Esophagus squamous epithelium (tissue), 4 donors: Measurements from ENCODE around the gene IDH1.

Experiments
- POLR2A ChIP-seq, 4 donors: fragments of 450-650 bp; IDR thresholded peaks; one replicate each; pipeline ENCODE4 v1.6.1; 2017; ENCODE audit warnings: antibody characterized with exemption in 4 of 4, mild to moderate bottlenecking in 4 of 4, moderate library complexity in 3 of 4
- TF ChIP-seq, protein P1 (sequence below), 6 experiments: fragments of 450-650 bp in 4 of 6; fragments of 200-600 bp in 2 of 6; sonication (generic) in 2 of 6; IDR thresholded peaks; one replicate each; pipeline ENCODE4 v1.5.1; 2016 to 2019; ENCODE audit warnings: antibody characterized with exemption in 6 of 6, mild to moderate bottlenecking in 4 of 6, moderate library complexity in 4 of 6

DNA sequence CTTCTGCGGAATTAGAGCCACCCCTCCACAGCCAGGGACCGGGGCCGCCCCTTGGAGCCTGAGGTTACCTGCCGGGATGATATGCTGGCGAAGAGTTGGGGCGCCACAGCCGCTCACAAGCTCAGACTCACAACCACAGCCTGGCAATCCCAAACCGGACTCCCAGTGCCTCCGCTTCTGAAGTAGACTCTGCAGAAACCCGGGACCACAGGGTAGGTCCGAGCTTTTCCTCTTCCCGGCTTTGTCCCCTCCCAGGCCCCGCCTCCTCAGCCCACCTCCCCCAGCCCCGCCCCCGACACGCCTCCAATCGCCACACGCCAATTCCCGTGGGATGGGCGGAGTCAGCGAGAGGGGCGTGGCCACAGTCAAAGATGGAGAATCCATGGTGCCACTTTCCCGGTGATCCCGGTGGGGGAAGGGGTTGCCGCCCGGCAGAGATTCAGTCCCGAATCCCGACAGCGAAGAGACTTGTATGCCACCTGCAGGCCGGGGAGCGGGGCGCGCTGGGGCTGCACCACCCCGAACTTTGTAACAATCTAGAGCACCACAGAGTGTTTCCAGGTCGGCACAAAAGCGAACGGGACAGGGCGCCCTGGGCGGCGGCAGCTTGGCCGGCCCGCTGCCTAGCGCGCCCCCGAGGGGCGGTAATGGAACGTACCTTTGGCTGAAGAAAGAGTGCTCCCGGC is at the start of gene IDH1:
- TF ChIP-seq, protein P1, sequence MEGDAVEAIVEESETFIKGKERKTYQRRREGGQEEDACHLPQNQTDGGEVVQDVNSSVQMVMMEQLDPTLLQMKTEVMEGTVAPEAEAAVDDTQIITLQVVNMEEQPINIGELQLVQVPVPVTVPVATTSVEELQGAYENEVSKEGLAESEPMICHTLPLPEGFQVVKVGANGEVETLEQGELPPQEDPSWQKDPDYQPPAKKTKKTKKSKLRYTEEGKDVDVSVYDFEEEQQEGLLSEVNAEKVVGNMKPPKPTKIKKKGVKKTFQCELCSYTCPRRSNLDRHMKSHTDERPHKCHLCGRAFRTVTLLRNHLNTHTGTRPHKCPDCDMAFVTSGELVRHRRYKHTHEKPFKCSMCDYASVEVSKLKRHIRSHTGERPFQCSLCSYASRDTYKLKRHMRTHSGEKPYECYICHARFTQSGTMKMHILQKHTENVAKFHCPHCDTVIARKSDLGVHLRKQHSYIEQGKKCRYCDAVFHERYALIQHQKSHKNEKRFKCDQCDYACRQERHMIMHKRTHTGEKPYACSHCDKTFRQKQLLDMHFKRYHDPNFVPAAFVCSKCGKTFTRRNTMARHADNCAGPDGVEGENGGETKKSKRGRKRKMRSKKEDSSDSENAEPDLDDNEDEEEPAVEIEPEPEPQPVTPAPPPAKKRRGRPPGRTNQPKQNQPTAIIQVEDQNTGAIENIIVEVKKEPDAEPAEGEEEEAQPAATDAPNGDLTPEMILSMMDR (IDR thresholded peaks at IDR 0.05) = peak in 5 of 6 experiments; percentile 29 to 52 (median 49)
- TF ChIP-seq POLR2A (IDR thresholded peaks at IDR 0.05) = peak in 1 of 4 donors; percentile 51
